Prostate gland (tissue), 2 donors: ENCODE measurements around the gene NXPE1. TPM values are rescaled to one million over a fixed set of nuclear protein-coding genes. Genes with fewer than 3 reads are reported as not detected.

Experiments
- DNase-seq: peaks from one replicate; pipeline ENCODE4 v3.0.0-alpha.2; 2019; ENCODE audit warnings: low spot score
- H3K27ac ChIP-seq, 2 donors: fragments of 200-600 bp; sonication (generic); 2 replicates each; pipeline ENCODE4 v1.5.1; 2017 to 2019
- H3K27me3 ChIP-seq: fragments of 200-600 bp; sonication (generic); replicated peaks from 2 replicates; pipeline ENCODE4 v1.5.1; 2019; ENCODE audit not compliant: insufficient read depth
- H3K36me3 ChIP-seq, 2 donors: fragments of 200-600 bp; sonication (generic); 1 replicate in 1 of 2; 2 replicates in 1 of 2; pipeline versions ENCODE4 v1.5.1 to v1.8.1; 2017 to 2019
- H3K4me1 ChIP-seq: fragments of 200-600 bp; sonication (generic); replicated peaks from 2 replicates; pipeline ENCODE4 v1.5.1; 2019
- H3K4me3 ChIP-seq, 2 donors: fragments of 200-600 bp; sonication (generic); 2 replicates each; pipeline ENCODE4 v1.5.1; 2017 to 2019
- H3K9me3 ChIP-seq: fragments of 200-600 bp; sonication (generic); 2 replicates; pipeline ENCODE4 v1.5.1; 2017
- POLR2A ChIP-seq: fragments of 450-650 bp; IDR thresholded peaks from one replicate; pipeline ENCODE4 v1.6.1; 2016; ENCODE audit warnings: antibody characterized with exemption, mild to moderate bottlenecking
- POLR2AphosphoS5 ChIP-seq: sonication (generic); formaldehyde crosslinking; IDR thresholded peaks from one replicate; pipeline ENCODE4 v1.6.1; 2017; ENCODE audit warnings: antibody characterized with exemption
- WGBS: methylation state at CpG from one replicate; pipeline ENCODE4 v1.1.5; 2018; 5-methylcytosine and 5-hydroxymethylcytosine counted together
- intact Hi-C: fragments of 100-400 bp; cut with DNase I; formaldehyde crosslinking; loops from one replicate; pipeline ENCODE4 v1.14.2; 2022
- total RNA-seq, 2 donors: library from RNA; depleted of rRNA; stranded (reverse); fragments of >200 nt; gene quantifications; one replicate each; pipeline ENCODE4 v1.1.0, GENCODE V29; 2016
- TF ChIP-seq, protein P1 (sequence below), 4 experiments: fragments of 200-600 bp in 2 of 4; fragments of 450-650 bp in 2 of 4; sonication (generic) in 2 of 4; IDR thresholded peaks; 1 replicate in 3 of 4; 2 replicates in 1 of 4; pipeline ENCODE4 v1.5.1; 2016 to 2019; ENCODE audit warnings: antibody characterized with exemption in 4 of 4, mild to moderate bottlenecking in 2 of 4, moderate library complexity in 2 of 4

Gene NXPE1
- total RNA-seq, 2 donors from 2014 or later = 0.09 to 3.0 TPM

DNA sequence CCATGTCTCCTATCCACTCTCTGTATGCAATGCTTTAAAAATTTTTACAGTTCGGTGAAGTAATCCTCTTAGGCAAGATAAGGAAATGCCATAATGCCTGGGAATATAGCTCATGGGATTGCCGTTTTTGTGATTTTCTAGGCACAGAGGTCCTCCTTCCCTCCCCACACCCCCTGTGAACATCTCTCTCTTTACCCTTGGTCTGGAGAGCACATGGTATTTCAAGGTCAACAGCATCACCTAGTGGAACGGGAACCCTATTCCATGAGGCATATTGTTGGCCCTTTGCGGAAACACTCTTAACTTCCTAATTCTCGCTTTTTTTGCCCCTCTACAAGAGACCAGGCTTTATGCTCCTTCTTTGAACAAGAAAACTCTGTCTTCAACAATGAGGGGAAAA, 27.1 kb upstream of the NXPE1 start:
- intact Hi-C loops = no loop called here
- no peak overlapping the region for H3K4me3 ChIP-seq
- TF ChIP-seq POLR2A = no peak
- TF ChIP-seq, protein P1, sequence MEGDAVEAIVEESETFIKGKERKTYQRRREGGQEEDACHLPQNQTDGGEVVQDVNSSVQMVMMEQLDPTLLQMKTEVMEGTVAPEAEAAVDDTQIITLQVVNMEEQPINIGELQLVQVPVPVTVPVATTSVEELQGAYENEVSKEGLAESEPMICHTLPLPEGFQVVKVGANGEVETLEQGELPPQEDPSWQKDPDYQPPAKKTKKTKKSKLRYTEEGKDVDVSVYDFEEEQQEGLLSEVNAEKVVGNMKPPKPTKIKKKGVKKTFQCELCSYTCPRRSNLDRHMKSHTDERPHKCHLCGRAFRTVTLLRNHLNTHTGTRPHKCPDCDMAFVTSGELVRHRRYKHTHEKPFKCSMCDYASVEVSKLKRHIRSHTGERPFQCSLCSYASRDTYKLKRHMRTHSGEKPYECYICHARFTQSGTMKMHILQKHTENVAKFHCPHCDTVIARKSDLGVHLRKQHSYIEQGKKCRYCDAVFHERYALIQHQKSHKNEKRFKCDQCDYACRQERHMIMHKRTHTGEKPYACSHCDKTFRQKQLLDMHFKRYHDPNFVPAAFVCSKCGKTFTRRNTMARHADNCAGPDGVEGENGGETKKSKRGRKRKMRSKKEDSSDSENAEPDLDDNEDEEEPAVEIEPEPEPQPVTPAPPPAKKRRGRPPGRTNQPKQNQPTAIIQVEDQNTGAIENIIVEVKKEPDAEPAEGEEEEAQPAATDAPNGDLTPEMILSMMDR (IDR thresholded peaks at IDR 0.05) = no peak
- no peak for TF ChIP-seq POLR2AphosphoS5
- DNase-seq = no peak
- H3K27ac ChIP-seq = no peak overlapping the region
- no peaks in the 10 kb centered on the region for H3K36me3 ChIP-seq
- H3K9me3 ChIP-seq = no peaks in the 10 kb centered on the region
- no peaks in the 10 kb centered on the region for H3K4me1 ChIP-seq
- H3K27me3 ChIP-seq = no peaks in the 10 kb centered on the region
- WGBS = 98% methylated on average over 5 of the region's 5 CpGs

DNA sequence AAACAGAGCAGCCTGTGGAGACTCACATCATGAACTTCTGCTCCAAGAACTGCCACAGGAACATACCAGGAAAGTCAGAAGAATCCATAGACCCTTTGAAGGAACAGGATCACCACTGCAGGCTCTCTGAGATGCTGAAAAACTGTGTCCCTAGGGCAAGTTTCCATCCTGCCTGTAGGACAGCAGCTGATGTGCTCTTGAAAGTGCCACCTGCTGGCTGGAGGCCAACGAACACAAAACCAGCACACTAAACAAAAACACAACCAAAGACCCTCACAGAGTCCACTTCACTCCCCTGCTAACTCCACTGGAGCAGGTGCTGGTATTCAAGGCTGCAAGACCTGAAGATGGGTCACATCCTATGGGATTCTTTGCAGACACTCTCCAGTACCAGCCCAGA, 12.0 kb upstream of the NXPE1 start:
- DNase-seq = no peak
- intact Hi-C loops = no loop called here
- TF ChIP-seq POLR2AphosphoS5 (no peak), POLR2A (no peak)
- TF ChIP-seq, protein P1 (IDR thresholded peaks at IDR 0.05) = no peak
- no peaks in the 10 kb centered on the region for H3K36me3 ChIP-seq
- H3K9me3 ChIP-seq = no peaks in the 10 kb centered on the region
- no peaks in the 10 kb centered on the region for H3K27me3 ChIP-seq
- no peak overlapping the region for H3K4me3 ChIP-seq
- no CpG with 5 or more reads among the region's 1 CpG for WGBS
- H3K4me1 ChIP-seq = no peaks in the 10 kb centered on the region
- no peak overlapping the region for H3K27ac ChIP-seq

DNA sequence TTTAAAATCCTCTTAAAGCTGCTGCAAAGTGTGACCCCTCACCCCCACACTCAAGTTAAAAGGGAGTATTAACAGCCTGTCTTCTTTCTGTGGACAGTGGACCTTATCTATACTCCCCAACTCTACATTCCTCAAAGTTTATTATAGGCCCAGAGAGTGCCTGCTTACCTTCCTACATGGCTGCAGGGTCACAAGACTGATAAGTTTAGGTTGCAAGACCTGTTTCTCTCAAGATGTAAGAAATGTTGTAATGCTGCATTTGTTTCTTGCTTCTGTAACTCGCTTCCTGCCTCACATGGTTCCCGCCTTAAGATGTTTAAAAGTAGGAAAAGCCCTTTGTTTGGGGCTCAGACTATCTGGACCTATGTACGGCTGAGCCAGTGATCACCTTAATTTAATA, 10.1 kb upstream of the NXPE1 start:
- TF ChIP-seq, protein P1 (IDR thresholded peaks at IDR 0.05) = no peak
- TF ChIP-seq POLR2AphosphoS5 = no peak
- no peak for TF ChIP-seq POLR2A
- Histone ChIP-seq H3K4me3 (no peak overlapping the region), H3K4me1 (no peaks in the 10 kb centered on the region), H3K27me3 (no peaks in the 10 kb centered on the region), H3K36me3 (no peaks in the 10 kb centered on the region), H3K27ac (no peak overlapping the region), H3K9me3 (no peaks in the 10 kb centered on the region)
- WGBS = 53% methylated on average over 3 of the region's 3 CpGs
- no peak for DNase-seq
- intact Hi-C loops = no loop called here

GRCh38 chr11:114566276-114566675, 6.6 kb upstream of the NXPE1 start:
- intact Hi-C loops = no loop called here
- H3K4me1 ChIP-seq = no peaks in the 10 kb centered on the region
- H3K4me3 ChIP-seq = no peak overlapping the region
- H3K36me3 ChIP-seq = no peaks in the 10 kb centered on the region
- 76% methylated on average over 2 of the region's 2 CpGs for WGBS
- H3K9me3 ChIP-seq = no peaks in the 10 kb centered on the region
- H3K27me3 ChIP-seq = no peaks in the 10 kb centered on the region
- TF ChIP-seq POLR2AphosphoS5 (no peak), POLR2A (no peak)
- TF ChIP-seq, protein P1 (IDR thresholded peaks at IDR 0.05) = no peak
- DNase-seq = no peak
- H3K27ac ChIP-seq = no peak overlapping the region

GRCh38 chr11:114564831-114565230, 5.2 kb upstream of the NXPE1 start:
- DNase-seq = no peak
- Histone ChIP-seq H3K27ac (no peak overlapping the region), H3K27me3 (no peaks in the 10 kb centered on the region), H3K9me3 (no peaks in the 10 kb centered on the region), H3K36me3 (no peaks in the 10 kb centered on the region), H3K4me1 (no peaks in the 10 kb centered on the region), H3K4me3 (no peak overlapping the region)
- TF ChIP-seq, protein P1 (IDR thresholded peaks at IDR 0.05) = no peak
- TF ChIP-seq POLR2A = no peak
- TF ChIP-seq POLR2AphosphoS5 = no peak
- intact Hi-C loops = no loop called here
- 84% methylated on average over 1 of the region's 1 CpG for WGBS
